HepG2 (cell line): ENCODE measurements around the gene CRHR1. TPM values are rescaled to one million over a fixed set of nuclear protein-coding genes. Genes with fewer than 3 reads are reported as not detected.

Experiments used
- ATAC-seq: fragments of 200-7000 bp; cut with Tn5 transposase; 3 replicates; pipeline ENCODE4 v1.9.1; 2020; ENCODE audit warnings: mild to moderate bottlenecking, moderate library complexity
- BruUV-seq: library from RNA; stranded (reverse); fragments of 400-500 nt; replicated peaks from 2 replicates; lab custom pipeline; 2021; lab: Mats Ljungman, UMichigan
- CTCF ChIA-PET: fragments of 300-600 bp; formaldehyde crosslinking; extraction: SDS; loops from one replicate; lab custom pipeline; 2021; ENCODE audit warnings: low total read pairs, inconsistent platforms, low intra/inter-chr PET ratio; lab: Yijun Ruan, JAX
- POLR2A ChIA-PET: fragments of 350-600 bp; sonication (Branson Sonifier 250); formaldehyde crosslinking; loops from one replicate; lab custom pipeline; 2020; ENCODE audit warnings: antibody characterized with exemption, inconsistent platforms; lab: Yijun Ruan, JAX
- DNase-seq: peaks from one replicate; pipeline ENCODE4 v3.0.0-alpha.2; 2015; ENCODE audit warnings: low spot score
- FAIRE-seq: peaks from 3 replicates; lab custom pipeline; 2011; peaks lifted over from hg19 to GRCh38; lab: Jason Lieb, UNC
- H2AFZ ChIP-seq: one replicate; pipeline ENCODE4 v1.6.1; 2011; ENCODE audit warnings: low read length, inconsistent platforms
- H3K27ac ChIP-seq: fragments of 300-600 bp; 3 replicates; pipeline ENCODE4 v1.8.0; 2011; ENCODE audit warnings: mixed run types, mild to moderate bottlenecking, mixed read lengths, low read length, inconsistent platforms; ENCODE audit not compliant: insufficient read depth; ENCODE audit errors: extremely low read length
- H3K27me3 ChIP-seq, 2 experiments: fragments of 200-600 bp in 1 of 2; 2 replicates in 1 of 2; 3 replicates in 1 of 2; pipeline versions ENCODE4 v1.6.0 to v1.8.0; 2011; ENCODE audit warnings: low read length in 2 of 2, mild to moderate bottlenecking in 2 of 2, moderate library complexity in 2 of 2, inconsistent platforms in 1 of 2; ENCODE audit not compliant: insufficient read depth in 2 of 2, control insufficient read depth in 1 of 2
- H3K36me3 ChIP-seq, 2 experiments: fragments of 200-600 bp in 1 of 2; replicated peaks in 1 of 2; 2 replicates in 1 of 2; 3 replicates in 1 of 2; pipeline versions ENCODE4 v1.5.1 to v1.8.0; 2011; ENCODE audit warnings: low read length in 2 of 2, inconsistent platforms in 1 of 2; ENCODE audit not compliant: insufficient read depth in 2 of 2, control insufficient read depth in 1 of 2
- H3K4me1 ChIP-seq: 2 replicates; pipeline ENCODE4 v1.5.1; 2012; ENCODE audit warnings: low read length, inconsistent platforms; ENCODE audit not compliant: insufficient read depth
- H3K4me2 ChIP-seq: 2 replicates; pipeline ENCODE4 v1.6.0; 2011; ENCODE audit warnings: low read depth, low read length, inconsistent platforms
- H3K4me3 ChIP-seq, 3 experiments: fragments of 200-600 bp in 1 of 3; sonication (generic), shearing (Covaris generic) in 1 of 3; replicated peaks in 1 of 3; 2 replicates each; pipeline ENCODE4 v1.5.1; 2011 to 2016; ENCODE audit warnings: low read length in 3 of 3, inconsistent platforms in 2 of 3, low read depth in 2 of 3, mild to moderate bottlenecking in 2 of 3, control low read depth in 1 of 3, mixed read lengths in 1 of 3; ENCODE audit not compliant: insufficient read depth in 1 of 3
- H3K79me2 ChIP-seq: one replicate; pipeline ENCODE4 v1.6.1; 2011; ENCODE audit warnings: low read length, inconsistent platforms; ENCODE audit not compliant: insufficient read depth
- H3K9ac ChIP-seq: 2 replicates; pipeline ENCODE4 v1.6.0; 2011; ENCODE audit warnings: mild to moderate bottlenecking, low read depth, low read length, inconsistent platforms; ENCODE audit not compliant: insufficient read depth
- H3K9me3 ChIP-seq: 2 replicates; pipeline ENCODE4 v1.5.1; 2012; ENCODE audit warnings: mild to moderate bottlenecking, low read length
- H4K20me1 ChIP-seq: 2 replicates; pipeline ENCODE4 v1.6.0; 2011; ENCODE audit warnings: inconsistent platforms, mild to moderate bottlenecking, low read length, moderate library complexity; ENCODE audit not compliant: insufficient read depth
- BCL3 ChIP-seq: sonication (generic); formaldehyde crosslinking; IDR thresholded peaks from 2 replicates; pipeline ENCODE4 v1.5.1; 2020; ENCODE audit warnings: mild to moderate bottlenecking, missing genetic modification reagents, moderate library complexity
- DMTF1 ChIP-seq: sonication (generic); formaldehyde crosslinking; IDR thresholded peaks from 2 replicates; pipeline ENCODE4 v1.4.0; 2020; ENCODE audit warnings: mild to moderate bottlenecking, missing genetic modification reagents
- ETV5 ChIP-seq: IDR thresholded peaks from 2 replicates; pipeline ENCODE4 v1.6.1; 2018; ENCODE audit warnings: missing biosample characterization, missing genetic modification reagents, inconsistent platforms, borderline replicate concordance
- FOXP1 ChIP-seq, 2 experiments: fragments of 450-650 bp in 1 of 2; IDR thresholded peaks; 2 replicates each; pipeline ENCODE4 v1.6.1; 2017 to 2018; ENCODE audit warnings: antibody characterized with exemption in 1 of 2
- NFATC3 ChIP-seq: sonication (generic); formaldehyde crosslinking; IDR thresholded peaks from 2 replicates; pipeline ENCODE4 v1.5.1; 2020; ENCODE audit warnings: mild to moderate bottlenecking, missing genetic modification reagents
- YY1 ChIP-seq: IDR thresholded peaks from 2 replicates; pipeline ENCODE4 v1.6.1; 2011; ENCODE audit warnings: low read length, low read depth, moderate library complexity, mild to moderate bottlenecking; ENCODE audit not compliant: insufficient read depth, insufficient replicate concordance
- ZFP36 ChIP-seq: fragments of 150-350 bp; IDR thresholded peaks from 2 replicates; pipeline ENCODE4 v1.6.1; 2018; ENCODE audit warnings: borderline replicate concordance, low read length, low read depth; ENCODE audit not compliant: partially characterized antibody
- ZNF17 ChIP-seq: sonication (generic); formaldehyde crosslinking; IDR thresholded peaks from 2 replicates; pipeline ENCODE4 v1.5.0; 2020; ENCODE audit warnings: mild to moderate bottlenecking, missing genetic modification reagents
- ZNF317 ChIP-seq: sonication (generic); formaldehyde crosslinking; IDR thresholded peaks from 2 replicates; pipeline ENCODE4 v1.5.0; 2020; ENCODE audit warnings: mild to moderate bottlenecking, missing genetic modification reagents
- ZNF589 ChIP-seq: sonication (generic); formaldehyde crosslinking; conservative IDR thresholded peaks from 2 replicates; pipeline ENCODE4 v1.8.0; 2022; ENCODE audit warnings: mild to moderate bottlenecking, moderate library complexity, missing genetic modification reagents
- ZNF781 ChIP-seq: sonication (generic); formaldehyde crosslinking; IDR thresholded peaks from 2 replicates; pipeline ENCODE4 v1.5.1; 2020; ENCODE audit warnings: borderline replicate concordance, mild to moderate bottlenecking, missing genetic modification reagents; ENCODE audit errors: not compliant biosample characterization
- ZNF850 ChIP-seq: sonication (generic); formaldehyde crosslinking; conservative IDR thresholded peaks from 2 replicates; pipeline ENCODE4 v1.9.0; 2021; ENCODE audit warnings: mild to moderate bottlenecking, missing genetic modification reagents
- ZNF883 ChIP-seq: sonication (generic); formaldehyde crosslinking; IDR thresholded peaks from 2 replicates; pipeline ENCODE4 v1.5.1; 2020; ENCODE audit warnings: mild to moderate bottlenecking, missing genetic modification reagents; ENCODE audit errors: not compliant biosample characterization
- WGBS: methylation state at CpG from one replicate; pipeline ENCODE4 v1.1.6; 2017; ENCODE audit warnings: low lambda C conversion rate; 5-methylcytosine and 5-hydroxymethylcytosine counted together
- in situ Hi-C: cut with HindIII; loops from 2 replicates; pipeline ENCODE4 v1.10.0; 2017; ENCODE audit warnings: low pct_unique_long_range_greater_than_20kb; ENCODE audit not compliant: extremely low pct_ligation_motif_present
- intact Hi-C: fragments of 100-400 bp; cut with micrococcal nuclease; formaldehyde crosslinking; loops from one replicate; pipeline ENCODE4 v1.10.0; 2022; ENCODE audit not compliant: unreplicated experiment
- polyA plus RNA-seq, 8 experiments: library from polyadenylated mRNA; depleted of rRNA in 3 of 8; stranded (reverse) in 7 of 8; unstranded in 1 of 8; fragments of >200 nt; fragmentation: Illumina TruSeq in 4 of 8; extraction: Trizol in 4 of 8; gene quantifications; 2 replicates each; pipeline versions ENCODE4 v1.2.1 to v1.2.3, GENCODE V29; 2011 to 2016; ENCODE audit warnings: low read depth in 4 of 8, missing spikeins in 1 of 8, mixed read lengths in 1 of 8; ENCODE audit not compliant: insufficient read depth in 1 of 8
- total RNA-seq, 5 experiments: library from RNA; depleted of rRNA; stranded (reverse); fragments of >200 nt; fragmentation: Illumina TruSeq; extraction: Trizol; gene quantifications; 2 replicates each; pipeline ENCODE4 v1.2.3, GENCODE V29; 2016; ENCODE audit warnings: low read depth in 1 of 5

The CRHR1 gene
- total and polyA plus RNA-seq, 2 of the 13 experiments (the other 11 are each of a cell fraction or from before 2014, with no cell fraction given) = not detected

- no peaks in the 10 kb centered on the region for H3K9me3 ChIP-seq
- ChIA-PET CTCF (no interaction called here), POLR2A (no interaction called here)
- BruUV-seq = no TSS peak
- DNase-seq (no peak), FAIRE-seq (no peak)
- H3K4me1 ChIP-seq = no peaks in the 10 kb centered on the region
- H4K20me1 ChIP-seq = no peaks in the 10 kb centered on the region
- H2AFZ ChIP-seq = no peak overlapping the region
- H3K36me3 ChIP-seq = no peaks in the 10 kb centered on the region
- H3K4me2 ChIP-seq = no peak overlapping the region
- H3K79me2 ChIP-seq = no peaks in the 10 kb centered on the region
- in situ Hi-C loops = no loop called here
- intact Hi-C loops = no loop called here
- H3K27ac ChIP-seq = no peak overlapping the region
- H3K4me3 ChIP-seq = no peak overlapping the region
- no peak overlapping the region for H3K9ac ChIP-seq
- TF ChIP-seq ZNF17 = no peak
- TF ChIP-seq, all 625 proteins: peak for 0
- ATAC-seq = no peak
- WGBS = 34% methylated on average over 5 of the region's 5 CpGs
- H3K27me3 ChIP-seq = peaks cover 9 to 70% of the 10 kb centered on the region in 2 experiments; a peak in 4 of 5 replicates
Observed at GRCh38 chr17:45868276-45868675, 84.2 kb downstream of the CRHR1 start.

GRCh38 chr17:45869676-45870341 lies 85.7 kb downstream of the CRHR1 start:
- CTCF ChIA-PET = no interaction called here
- POLR2A ChIA-PET = no interaction called here
- in situ Hi-C loops (loop anchor here (10.0 kb wide), 1 partner anchor 65 kb away; no protein-coding TSS in a partner anchor), intact Hi-C loops (no loop called here)
- WGBS = 35% methylated on average over 14 of the region's 14 CpGs
- H4K20me1 ChIP-seq = no peaks in the 10 kb centered on the region
- H3K4me1 ChIP-seq = no peaks in the 10 kb centered on the region
- ATAC-seq (no peak), FAIRE-seq (no peak), DNase-seq (no peak)
- no peak overlapping the region for H3K27ac ChIP-seq
- H2AFZ ChIP-seq = no peak overlapping the region
- no peak overlapping the region for H3K9ac ChIP-seq
- peaks cover 7 to 62% of the 10 kb centered on the region in 2 experiments; a peak in 4 of 5 replicates for H3K27me3 ChIP-seq
- no peak overlapping the region for H3K4me3 ChIP-seq
- H3K36me3 ChIP-seq = no peaks in the 10 kb centered on the region
- H3K4me2 ChIP-seq = no peak overlapping the region
- BruUV-seq = no TSS peak
- no peaks in the 10 kb centered on the region for H3K9me3 ChIP-seq
- no peaks in the 10 kb centered on the region for H3K79me2 ChIP-seq
- TF ChIP-seq ZNF883 (CRISPR knock-in tag) (no peak), FOXP1 (IDR thresholded peaks at IDR 0.05) (no peak), FOXP1 (CRISPR knock-in tag; IDR thresholded peaks at IDR 0.05) (no peak), YY1 (no peak), DMTF1 (CRISPR knock-in tag) (no peak), ZNF781 (CRISPR knock-in tag) (no peak), BCL3 (CRISPR knock-in tag) (no peak), ZNF589 (CRISPR knock-in tag) (no peak), ZNF317 (no peak), ZNF850 (CRISPR knock-in tag) (no peak), NFATC3 (no peak), ETV5 (CRISPR knock-in tag) (no peak), ZFP36 (no peak)
